Vagina (tissue), 2 donors: Measurements from ENCODE around the gene MON2.

ENCODE experiments used
- POLR2A ChIP-seq, 2 donors: fragments of 450-650 bp; IDR thresholded peaks; one replicate each; pipeline ENCODE4 v1.6.1; 2017; ENCODE audit warnings: antibody characterized with exemption in 2 of 2, mild to moderate bottlenecking in 2 of 2, moderate library complexity in 2 of 2
- TF ChIP-seq, protein P1 (sequence below), 3 experiments: fragments of 450-650 bp in 2 of 3; fragments of 200-600 bp in 1 of 3; sonication (generic) in 1 of 3; IDR thresholded peaks; one replicate each; pipeline ENCODE4 v1.5.1; 2017 to 2019; ENCODE audit warnings: antibody characterized with exemption in 3 of 3, mild to moderate bottlenecking in 2 of 3, moderate library complexity in 2 of 3

DNA sequence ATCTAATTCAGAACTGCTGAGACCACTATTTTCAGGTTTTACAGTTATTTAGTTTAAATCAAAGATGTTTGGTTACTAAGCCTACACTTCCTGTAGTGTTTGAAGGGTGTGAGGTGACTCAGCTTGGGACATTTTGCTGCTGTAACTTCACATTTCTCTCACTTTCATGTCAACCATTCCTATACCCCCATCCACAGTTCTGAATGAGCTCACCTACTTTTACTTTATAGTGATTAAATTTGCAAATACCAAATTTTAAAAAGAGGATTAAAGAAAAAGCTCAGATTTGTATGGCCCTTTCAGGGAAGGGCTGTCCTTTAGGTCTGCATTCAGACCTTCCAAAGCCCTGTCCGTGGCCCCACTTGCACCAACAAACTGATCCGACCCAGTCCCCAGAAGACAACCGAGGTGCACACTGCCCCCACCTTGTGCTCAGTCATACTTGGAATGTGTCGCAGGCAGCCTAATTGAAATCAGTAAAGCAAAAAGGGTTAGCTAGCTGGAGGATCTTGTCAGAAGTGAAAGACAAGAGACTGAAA is 174.4 kb downstream of the MON2 start:
- TF ChIP-seq, protein P1, sequence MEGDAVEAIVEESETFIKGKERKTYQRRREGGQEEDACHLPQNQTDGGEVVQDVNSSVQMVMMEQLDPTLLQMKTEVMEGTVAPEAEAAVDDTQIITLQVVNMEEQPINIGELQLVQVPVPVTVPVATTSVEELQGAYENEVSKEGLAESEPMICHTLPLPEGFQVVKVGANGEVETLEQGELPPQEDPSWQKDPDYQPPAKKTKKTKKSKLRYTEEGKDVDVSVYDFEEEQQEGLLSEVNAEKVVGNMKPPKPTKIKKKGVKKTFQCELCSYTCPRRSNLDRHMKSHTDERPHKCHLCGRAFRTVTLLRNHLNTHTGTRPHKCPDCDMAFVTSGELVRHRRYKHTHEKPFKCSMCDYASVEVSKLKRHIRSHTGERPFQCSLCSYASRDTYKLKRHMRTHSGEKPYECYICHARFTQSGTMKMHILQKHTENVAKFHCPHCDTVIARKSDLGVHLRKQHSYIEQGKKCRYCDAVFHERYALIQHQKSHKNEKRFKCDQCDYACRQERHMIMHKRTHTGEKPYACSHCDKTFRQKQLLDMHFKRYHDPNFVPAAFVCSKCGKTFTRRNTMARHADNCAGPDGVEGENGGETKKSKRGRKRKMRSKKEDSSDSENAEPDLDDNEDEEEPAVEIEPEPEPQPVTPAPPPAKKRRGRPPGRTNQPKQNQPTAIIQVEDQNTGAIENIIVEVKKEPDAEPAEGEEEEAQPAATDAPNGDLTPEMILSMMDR (IDR thresholded peaks at IDR 0.05): no peak
- no peak for TF ChIP-seq POLR2A (IDR thresholded peaks at IDR 0.05)
